ENCODE measurements around the gene SRGAP1.

GRCh38 chr12:64190140-64190539, 345.6 kb downstream of the SRGAP1 start:
- no peak for TF ChIP-seq POLR2A (IDR thresholded peaks at IDR 0.05)
- no peak for TF ChIP-seq POLR2AphosphoS5 (IDR thresholded peaks at IDR 0.05; ENCODE audit: insufficient read depth in 1 of 2, low read depth in 1 of 2)
- TF ChIP-seq CTCF (IDR thresholded peaks at IDR 0.05) = no peak

Data from vagina (tissue), 2 donors.